DND-41 (cell line): ENCODE results near the gene GUCD1.

Source experiments
- ATAC-seq: fragments of 200-7000 bp; cut with Tn5 transposase; 3 replicates; pipeline ENCODE4 v1.9.1; 2021; ENCODE audit warnings: low read depth; ENCODE audit not compliant: insufficient read depth
- DNase-seq: peaks from one replicate; pipeline ENCODE4 v3.0.0-alpha.2; 2020
- H2AFZ ChIP-seq: 2 replicates; pipeline ENCODE4 v1.6.0; 2012; ENCODE audit warnings: low read depth, low read length
- H3K27ac ChIP-seq: 2 replicates; pipeline ENCODE4 v1.5.1; 2012; ENCODE audit warnings: low read length, inconsistent platforms
- H3K27me3 ChIP-seq: fragments of 200-600 bp; sonication (generic); 2 replicates; pipeline ENCODE4 v1.6.0; 2012; ENCODE audit warnings: low read length, mild to moderate bottlenecking, inconsistent platforms; ENCODE audit not compliant: insufficient read depth, poor library complexity
- H3K36me3 ChIP-seq: 2 replicates; pipeline ENCODE4 v1.5.1; 2012; ENCODE audit warnings: low read length, inconsistent platforms; ENCODE audit not compliant: insufficient read depth
- H3K4me1 ChIP-seq: 2 replicates; pipeline ENCODE4 v1.5.1; 2012; ENCODE audit warnings: mild to moderate bottlenecking, low read length; ENCODE audit not compliant: insufficient read depth
- H3K4me2 ChIP-seq: 2 replicates; pipeline ENCODE4 v1.6.0; 2012; ENCODE audit warnings: mild to moderate bottlenecking, moderate library complexity, low read length, inconsistent platforms; ENCODE audit not compliant: insufficient read depth
- H3K4me3 ChIP-seq, 2 experiments: fragments of 200-600 bp in 1 of 2; shearing (Covaris generic) in 1 of 2; 2 replicates each; pipeline ENCODE4 v1.5.1; 2012 to 2016; ENCODE audit warnings: inconsistent platforms in 2 of 2, low read length in 2 of 2, mild to moderate bottlenecking in 2 of 2, low read depth in 1 of 2, moderate library complexity in 1 of 2
- H3K79me2 ChIP-seq: 2 replicates; pipeline ENCODE4 v1.6.0; 2012; ENCODE audit warnings: low read length, inconsistent platforms; ENCODE audit not compliant: insufficient read depth
- H3K9ac ChIP-seq: 2 replicates; pipeline ENCODE4 v1.6.0; 2012; ENCODE audit warnings: low read depth, mild to moderate bottlenecking, inconsistent platforms, low read length, moderate library complexity
- H3K9me3 ChIP-seq: 2 replicates; pipeline ENCODE4 v1.5.1; 2012; ENCODE audit warnings: low read length, moderate library complexity, mild to moderate bottlenecking, inconsistent platforms; ENCODE audit not compliant: insufficient read depth, severe bottlenecking
- H4K20me1 ChIP-seq: 2 replicates; pipeline ENCODE4 v1.6.0; 2012; ENCODE audit warnings: low read length; ENCODE audit not compliant: insufficient read depth
- EZH2 ChIP-seq: IDR thresholded peaks from 3 replicates; pipeline ENCODE4 v1.6.1; 2012; ENCODE audit warnings: borderline replicate concordance, low read depth, mild to moderate bottlenecking, moderate library complexity, low read length, inconsistent platforms; ENCODE audit not compliant: severe bottlenecking
- TF ChIP-seq, protein P1 (sequence below): IDR thresholded peaks from 2 replicates; pipeline ENCODE4 v1.5.1; 2012; ENCODE audit warnings: borderline replicate concordance, low read length, moderate library complexity, mild to moderate bottlenecking; ENCODE audit not compliant: poor library complexity, severe bottlenecking; ENCODE audit errors: extremely low read depth

GUCD1 gene

GRCh38 chr22:24591286-24591830 lies 36.4 kb upstream of the GUCD1 start:
- H3K4me3 ChIP-seq, result no peak overlapping the region
- ATAC-seq (no peak), DNase-seq (no peak)
- H3K36me3 ChIP-seq, result no peaks in the 10 kb centered on the region
- H3K4me2 ChIP-seq, result no peak overlapping the region
- H3K9ac ChIP-seq, result no peak overlapping the region
- no peaks in the 10 kb centered on the region for H3K9me3 ChIP-seq
- H3K4me1 ChIP-seq, result no peaks in the 10 kb centered on the region
- H4K20me1 ChIP-seq, result no peaks in the 10 kb centered on the region
- H3K79me2 ChIP-seq, result no peaks in the 10 kb centered on the region
- no peak overlapping the region for H2AFZ ChIP-seq
- H3K27ac ChIP-seq, result no peak overlapping the region
- no peak for TF ChIP-seq EZH2
- TF ChIP-seq, protein P1, sequence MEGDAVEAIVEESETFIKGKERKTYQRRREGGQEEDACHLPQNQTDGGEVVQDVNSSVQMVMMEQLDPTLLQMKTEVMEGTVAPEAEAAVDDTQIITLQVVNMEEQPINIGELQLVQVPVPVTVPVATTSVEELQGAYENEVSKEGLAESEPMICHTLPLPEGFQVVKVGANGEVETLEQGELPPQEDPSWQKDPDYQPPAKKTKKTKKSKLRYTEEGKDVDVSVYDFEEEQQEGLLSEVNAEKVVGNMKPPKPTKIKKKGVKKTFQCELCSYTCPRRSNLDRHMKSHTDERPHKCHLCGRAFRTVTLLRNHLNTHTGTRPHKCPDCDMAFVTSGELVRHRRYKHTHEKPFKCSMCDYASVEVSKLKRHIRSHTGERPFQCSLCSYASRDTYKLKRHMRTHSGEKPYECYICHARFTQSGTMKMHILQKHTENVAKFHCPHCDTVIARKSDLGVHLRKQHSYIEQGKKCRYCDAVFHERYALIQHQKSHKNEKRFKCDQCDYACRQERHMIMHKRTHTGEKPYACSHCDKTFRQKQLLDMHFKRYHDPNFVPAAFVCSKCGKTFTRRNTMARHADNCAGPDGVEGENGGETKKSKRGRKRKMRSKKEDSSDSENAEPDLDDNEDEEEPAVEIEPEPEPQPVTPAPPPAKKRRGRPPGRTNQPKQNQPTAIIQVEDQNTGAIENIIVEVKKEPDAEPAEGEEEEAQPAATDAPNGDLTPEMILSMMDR, result no peak
- H3K27me3 ChIP-seq, result no peaks in the 10 kb centered on the region

- Histone ChIP-seq H3K9ac (no peak overlapping the region), H3K27ac (no peak overlapping the region), H3K36me3 (no peaks in the 10 kb centered on the region), H3K9me3 (no peaks in the 10 kb centered on the region), H3K4me3 (no peak overlapping the region), H3K4me2 (no peak overlapping the region), H4K20me1 (no peaks in the 10 kb centered on the region), H3K27me3 (no peaks in the 10 kb centered on the region), H3K79me2 (no peaks in the 10 kb centered on the region), H3K4me1 (no peaks in the 10 kb centered on the region), H2AFZ (no peak overlapping the region)
- TF ChIP-seq, protein P1, result no peak
- no peak for TF ChIP-seq EZH2
- no peak for ATAC-seq
- DNase-seq, result no peak
Measured at GRCh38 chr22:24590596-24591173, 35.7 kb upstream of the GUCD1 start.

GRCh38 chr22:24589518-24590030 lies 34.6 kb upstream of the GUCD1 start:
- H3K36me3 ChIP-seq, result no peaks in the 10 kb centered on the region
- H3K4me1 ChIP-seq, result no peaks in the 10 kb centered on the region
- no peak overlapping the region for H3K27ac ChIP-seq
- no peak overlapping the region for H3K4me3 ChIP-seq
- H3K27me3 ChIP-seq, result no peaks in the 10 kb centered on the region
- DNase-seq (no peak), ATAC-seq (no peak)
- H2AFZ ChIP-seq, result no peak overlapping the region
- no peaks in the 10 kb centered on the region for H3K9me3 ChIP-seq
- H3K4me2 ChIP-seq, result no peak overlapping the region
- no peak for TF ChIP-seq EZH2
- TF ChIP-seq, protein P1, result no peak
- no peaks in the 10 kb centered on the region for H4K20me1 ChIP-seq
- no peaks in the 10 kb centered on the region for H3K79me2 ChIP-seq
- no peak overlapping the region for H3K9ac ChIP-seq
